Stimulated activated CD4-positive, alpha-beta T cell treated with anti-CD3 and anti-CD28 coated beads, Interleukin-15, amount 100 ng/mL, for 24 hours (primary cell): ENCODE results near the gene SGCA.

Experiments
- DNase-seq: peaks from one replicate; pipeline ENCODE4 v3.0.0-alpha.2; 2020

Gene SGCA

GRCh38 chr17:50134206-50135110, 31.3 kb upstream of the SGCA start:
- no peak for DNase-seq

GRCh38 chr17:50135316-50136095, 30.3 kb upstream of the SGCA start:
- no peak for DNase-seq

GRCh38 chr17:50136096-50136687, 29.6 kb upstream of the SGCA start:
- DNase-seq = no peak

- DNase-seq = no peak
Observed at GRCh38 chr17:50137042-50137441, 28.8 kb upstream of the SGCA start.

- DNase-seq = no peak
Observed at GRCh38 chr17:50139185-50139783, 26.5 kb upstream of the SGCA start.

GRCh38 chr17:50139950-50140885, 25.6 kb upstream of the SGCA start:
- DNase-seq = peak; percentile 86

- DNase-seq = no peak
Observed at GRCh38 chr17:50141026-50141744, 24.6 kb upstream of the SGCA start.

- no peak for DNase-seq
Observed at GRCh38 chr17:50141745-50142110, 24.1 kb upstream of the SGCA start.

GRCh38 chr17:50143461-50144176, 22.2 kb upstream of the SGCA start:
- DNase-seq = no peak

GRCh38 chr17:50144355-50144754, 21.4 kb upstream of the SGCA start:
- no peak for DNase-seq

- DNase-seq = peak; percentile 39
Observed at GRCh38 chr17:50144845-50145531, 20.8 kb upstream of the SGCA start.

- DNase-seq = no peak
Observed at GRCh38 chr17:50145532-50146229, 20.1 kb upstream of the SGCA start.

- DNase-seq = peak; percentile 47
Observed at GRCh38 chr17:50146230-50146926, 19.4 kb upstream of the SGCA start.

GRCh38 chr17:50146927-50147665, 18.7 kb upstream of the SGCA start:
- no peak for DNase-seq

GRCh38 chr17:50147841-50148225, 18.0 kb upstream of the SGCA start:
- no peak for DNase-seq

GRCh38 chr17:50148226-50149090, 17.3 kb upstream of the SGCA start:
- peak; percentile 87 for DNase-seq

- DNase-seq = no peak
Observed at GRCh38 chr17:50149091-50149416, 16.8 kb upstream of the SGCA start.
